HG02981 (cell line): Measurements from ENCODE around the gene BPIFB2.
"Not testable (repeated sequence)": the region's sequence is repeated elsewhere in the genome, so short reads cannot be mapped to it uniquely, and the experiment has no call there.

Source experiments
- ATAC-seq: cut with Tn5 transposase; IDR thresholded peaks from one replicate; pipeline ENCODE4 v1.9.1; 2021; ENCODE audit warnings: mild to moderate bottlenecking, moderate library complexity; ENCODE audit not compliant: unreplicated experiment

The BPIFB2 gene

GRCh38 chr20:33007376-33008335, at the start of gene BPIFB2:
TSS of gene BPIFB2 (plus strand) at chr20:33007704. CDS start at chr20:33008575, 871 bp downstream.
- no peak for ATAC-seq

- no peak for ATAC-seq
Observed at GRCh38 chr20:32958574-32958973, 48.9 kb upstream of the BPIFB2 start.

- ATAC-seq, result no peak
Observed at GRCh38 chr20:32959351-32960221, 47.9 kb upstream of the BPIFB2 start.

- no peak for ATAC-seq
Observed at GRCh38 chr20:32960222-32960518, 47.3 kb upstream of the BPIFB2 start.

- ATAC-seq, result no peak
Observed at GRCh38 chr20:32960849-32961731, 46.4 kb upstream of the BPIFB2 start.

- no peak for ATAC-seq
Observed at GRCh38 chr20:32962053-32962452, 45.5 kb upstream of the BPIFB2 start.

- not testable (repeated sequence) for ATAC-seq
Observed at GRCh38 chr20:32962646-32963045, 44.9 kb upstream of the BPIFB2 start.

GRCh38 chr20:32963176-32963575, 44.3 kb upstream of the BPIFB2 start:
- no peak for ATAC-seq

GRCh38 chr20:32964575-32964974, 42.9 kb upstream of the BPIFB2 start:
- no peak for ATAC-seq

- ATAC-seq, result no peak
Observed at GRCh38 chr20:32965115-32965514, 42.4 kb upstream of the BPIFB2 start.

- no peak for ATAC-seq
Observed at GRCh38 chr20:32965581-32966373, 41.7 kb upstream of the BPIFB2 start.

GRCh38 chr20:32966382-32966781, 41.1 kb upstream of the BPIFB2 start:
- no peak for ATAC-seq

GRCh38 chr20:32966881-32967781, 40.4 kb upstream of the BPIFB2 start:
- no peak for ATAC-seq

GRCh38 chr20:32967961-32968457, 39.5 kb upstream of the BPIFB2 start:
- no peak for ATAC-seq

- ATAC-seq, result no peak
Observed at GRCh38 chr20:32968478-32969241, 38.8 kb upstream of the BPIFB2 start.

GRCh38 chr20:32969356-32970114, 38.0 kb upstream of the BPIFB2 start:
- ATAC-seq, result no peak
